RWPE1 (cell line): ENCODE data around the gene NRAP.

Source experiments
- CTCF ChIA-PET: fragments of 350-600 bp; sonication (Branson Sonifier 250); formaldehyde crosslinking; extraction: SDS; loops from one replicate; lab custom pipeline; 2021; lab: Yijun Ruan, JAX
- POLR2A ChIA-PET: fragments of 400-600 bp; formaldehyde crosslinking; extraction: SDS; loops from one replicate; lab custom pipeline; 2020; ENCODE audit warnings: antibody characterized with exemption; ENCODE audit not compliant: low non-redundant PET; lab: Yijun Ruan, JAX
- DNase-seq: peaks from one replicate; pipeline ENCODE4 v3.0.0; 2012; ENCODE audit warnings: low spot score
- H3K27ac ChIP-seq: fragments of 450-650 bp; 2 replicates; pipeline ENCODE4 v1.5.1; 2017
- CTCF ChIP-seq: fragments of 450-650 bp; conservative IDR thresholded peaks from 2 replicates; pipeline ENCODE4 v1.5.1; 2017; ENCODE audit warnings: low read depth, mild to moderate bottlenecking

The NRAP gene

GRCh38 chr10:113647812-113648211, 16.0 kb downstream of the NRAP start:
- DNase-seq = no peak
- TF ChIP-seq CTCF = no peak
- ChIA-PET CTCF (no interaction called here), POLR2A (no interaction called here)
- no peak overlapping the region for H3K27ac ChIP-seq

- POLR2A ChIA-PET = no interaction called here
- TF ChIP-seq CTCF = no peak
Measured at GRCh38 chr10:113646336-113647201, 17.3 kb downstream of the NRAP start.

GRCh38 chr10:113644185-113645120, 19.4 kb downstream of the NRAP start:
- no peak for DNase-seq
- no peak for TF ChIP-seq CTCF
- POLR2A ChIA-PET = no interaction called here
- no peak overlapping the region for H3K27ac ChIP-seq
- CTCF ChIA-PET = no interaction called here

More at GRCh38 chr10:113646336-113647201, 17.3 kb downstream of the NRAP start:
- DNase-seq = no peak
- CTCF ChIA-PET = interaction anchor here (0.6 kb wide), 1 partner anchor 1615 kb away, joined by 4 read pairs; no protein-coding TSS in a partner anchor
- H3K27ac ChIP-seq = no peak overlapping the region

- ChIA-PET POLR2A (no interaction called here), CTCF (no interaction called here)
- DNase-seq = no peak
- TF ChIP-seq CTCF = no peak
- H3K27ac ChIP-seq = no peak overlapping the region
Measured at GRCh38 chr10:113643183-113643582, 20.7 kb downstream of the NRAP start.

GRCh38 chr10:113641702-113642101, 22.1 kb downstream of the NRAP start:
- ChIA-PET CTCF (interaction anchor here (1.1 kb wide), 1 partner anchor 257 kb away, joined by 3 read pairs; no protein-coding TSS in a partner anchor), POLR2A (no interaction called here)
- no peak for DNase-seq
- H3K27ac ChIP-seq = no peak overlapping the region
- TF ChIP-seq CTCF = no peak

- DNase-seq = no peak
- POLR2A ChIA-PET = no interaction called here
- CTCF ChIA-PET = interaction anchor here (0.6 to 1.5 kb wide), 3 partner anchors 24 to 1534 kb away, joined by 3 to 4 read pairs (median 3); no protein-coding TSS in a partner anchor
- no peak for TF ChIP-seq CTCF
- H3K27ac ChIP-seq = no peak overlapping the region
Measured at GRCh38 chr10:113639966-113640365, 23.9 kb downstream of the NRAP start.
